ENCODE measurements around the gene LRMDA.

GRCh38 chr10:75640803-75641202, 209.4 kb downstream of the LRMDA start:
- TF ChIP-seq POLR2A (IDR thresholded peaks at IDR 0.05; ENCODE audit: low read length) (no peak), CTCF (IDR thresholded peaks at IDR 0.05) (no peak), ELK1 (IDR thresholded peaks at IDR 0.05; ENCODE audit: low read depth, low read length) (no peak), FOSL2 (IDR thresholded peaks at IDR 0.05) (no peak), FOSL2 (CRISPR knock-in tag; IDR thresholded peaks at IDR 0.05) (no peak), CHD2 (IDR thresholded peaks at IDR 0.05; ENCODE audit: low read length, partially characterized antibody) (no peak), ZFP36 (IDR thresholded peaks at IDR 0.05; ENCODE audit: borderline replicate concordance, partially characterized antibody) (no peak), USF2 (IDR thresholded peaks at IDR 0.05) (no peak)

Measured in A549 (cell line).